OCI-LY1 (cell line): Measurements from ENCODE around the gene NPAS3.

ENCODE experiments used
- H2AFZ ChIP-seq: fragments of 200-600 bp; sonication (generic), shearing (Covaris generic); 2 replicates; pipeline ENCODE4 v1.6.0; 2014; ENCODE audit warnings: antibody characterized with exemption, mild to moderate bottlenecking, low read length
- H3F3A ChIP-seq: fragments of 200-600 bp; sonication (generic), shearing (Covaris generic); 2 replicates; pipeline ENCODE4 v1.6.0; 2014; ENCODE audit warnings: mild to moderate bottlenecking, antibody characterized with exemption, low read length, moderate library complexity; ENCODE audit not compliant: insufficient read depth
- H3K27ac ChIP-seq: fragments of 200-600 bp; sonication (generic); 2 replicates; pipeline ENCODE4 v1.5.1; 2014; ENCODE audit warnings: low read length, mixed run types, mild to moderate bottlenecking, low read depth; ENCODE audit not compliant: poor library complexity, severe bottlenecking
- H3K27me3 ChIP-seq: fragments of 200-600 bp; sonication (generic); 2 replicates; pipeline ENCODE4 v1.6.0; 2014; ENCODE audit warnings: antibody characterized with exemption, mild to moderate bottlenecking, low read length, moderate library complexity; ENCODE audit not compliant: insufficient read depth
- H3K36me3 ChIP-seq: fragments of 200-600 bp; sonication (generic); 2 replicates; pipeline ENCODE4 v1.6.1; 2014; ENCODE audit warnings: mild to moderate bottlenecking, antibody characterized with exemption, low read length, moderate library complexity, mixed read lengths; ENCODE audit not compliant: insufficient read depth
- H3K4me1 ChIP-seq: fragments of 200-600 bp; sonication (generic); 2 replicates; pipeline ENCODE4 v1.5.1; 2014; ENCODE audit warnings: mild to moderate bottlenecking, low read length, moderate library complexity; ENCODE audit not compliant: insufficient read depth, severe bottlenecking
- H3K4me2 ChIP-seq: fragments of 200-600 bp; sonication (generic), shearing (Covaris generic); 2 replicates; pipeline ENCODE4 v1.6.1; 2014; ENCODE audit warnings: low read length
- H3K4me3 ChIP-seq: fragments of 200-600 bp; sonication (generic); 2 replicates; pipeline ENCODE4 v1.5.1; 2014; ENCODE audit warnings: low read length, low read depth, mild to moderate bottlenecking, mixed read lengths; ENCODE audit not compliant: poor library complexity, severe bottlenecking
- H3K79me2 ChIP-seq: fragments of 200-600 bp; shearing (Covaris generic); 2 replicates; pipeline ENCODE4 v1.6.1; 2016; ENCODE audit warnings: mixed run types, low read length, mixed read lengths; ENCODE audit not compliant: insufficient read depth
- H3K9ac ChIP-seq: fragments of 200-600 bp; sonication (generic), shearing (Covaris generic); 2 replicates; pipeline ENCODE4 v1.6.1; 2014; ENCODE audit warnings: mild to moderate bottlenecking, low read length, mixed read lengths
- H3K9me2 ChIP-seq: fragments of 200-600 bp; sonication (generic), shearing (Covaris generic); 2 replicates; pipeline ENCODE4 v1.6.1; 2014; ENCODE audit warnings: low read depth, mild to moderate bottlenecking, low read length, mixed read lengths
- H3K9me3 ChIP-seq: fragments of 200-600 bp; shearing (Covaris generic); 2 replicates; pipeline ENCODE4 v1.6.1; 2014; ENCODE audit warnings: low read length, mixed read lengths
- H4K20me1 ChIP-seq: fragments of 200-600 bp; sonication (generic), shearing (Covaris generic); 2 replicates; pipeline ENCODE4 v1.6.0; 2016; ENCODE audit warnings: mild to moderate bottlenecking, low read length; ENCODE audit not compliant: insufficient read depth
- CTCF ChIP-seq: fragments of 200-600 bp; sonication (generic), shearing (Covaris generic); IDR thresholded peaks from 2 replicates; pipeline ENCODE4 v1.5.1; 2017; ENCODE audit warnings: mild to moderate bottlenecking, antibody characterized with exemption, low read length, moderate library complexity, mixed read lengths
- EZH2 ChIP-seq: fragments of 200-600 bp; sonication (generic), shearing (Covaris generic); IDR thresholded peaks from 2 replicates; pipeline ENCODE4 v1.8.0; 2017; ENCODE audit warnings: borderline replicate concordance, mixed run types, mild to moderate bottlenecking, antibody characterized with exemption, low read length, moderate library complexity, mixed read lengths

NPAS3 gene

DNA sequence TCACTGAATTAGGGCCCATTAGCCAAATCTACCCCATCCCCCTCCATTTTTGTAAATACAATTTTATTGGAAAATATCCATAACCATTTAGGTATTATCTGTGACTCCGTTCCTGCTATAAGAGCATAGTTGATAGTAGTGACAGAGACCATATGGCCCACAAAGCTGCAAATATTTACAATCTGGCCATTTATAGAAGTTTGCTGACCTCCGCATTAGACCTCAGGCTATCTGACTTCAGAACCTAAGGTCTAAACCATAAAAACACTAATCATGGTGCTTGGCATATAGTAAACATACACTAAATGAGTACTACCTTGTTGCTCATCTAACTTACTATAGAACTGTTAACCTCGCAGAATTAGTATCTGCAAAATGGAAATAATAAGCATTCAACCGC is 124.8 kb downstream of the NPAS3 start:
- Histone ChIP-seq H3K4me3 (no peak overlapping the region), H2AFZ (no peak overlapping the region), H3K9me3 (no peaks in the 10 kb centered on the region)

DNA sequence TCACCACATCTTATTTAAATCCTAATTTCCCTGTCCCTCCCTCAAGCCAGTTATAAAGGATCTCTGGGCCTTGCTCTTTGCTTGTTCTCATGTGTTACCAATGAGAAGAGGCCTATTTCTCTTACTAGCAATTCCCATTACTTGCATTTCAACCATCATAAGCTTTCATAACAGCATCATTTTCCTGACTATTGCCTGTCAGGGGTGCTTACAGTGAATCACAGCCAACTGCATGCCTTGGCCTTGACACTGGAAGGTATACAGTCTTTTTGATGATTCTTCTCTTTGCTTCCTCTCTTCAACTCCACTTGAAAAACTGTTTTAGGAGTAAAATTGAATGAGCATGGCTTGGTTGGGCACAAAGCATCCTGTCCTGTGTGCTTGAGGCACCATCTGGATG is 127.0 kb downstream of the NPAS3 start:
- no peaks in the 10 kb centered on the region for H3K4me1 ChIP-seq
- H3K36me3 ChIP-seq: no peaks in the 10 kb centered on the region
- H3K9me3 ChIP-seq: no peaks in the 10 kb centered on the region
- H3K4me2 ChIP-seq: no peak overlapping the region
- no peak overlapping the region for H3K9ac ChIP-seq
- H3K27ac ChIP-seq: no peak overlapping the region
- H2AFZ ChIP-seq: no peak overlapping the region
- TF ChIP-seq CTCF (no peak), EZH2 (no peak)
- no peaks in the 10 kb centered on the region for H4K20me1 ChIP-seq
- no peaks in the 10 kb centered on the region for H3K9me2 ChIP-seq
- no peaks in the 10 kb centered on the region for H3K27me3 ChIP-seq
- H3F3A ChIP-seq: no peaks in the 10 kb centered on the region
- H3K79me2 ChIP-seq: no peaks in the 10 kb centered on the region
- H3K4me3 ChIP-seq: no peak overlapping the region

More for the DNA sequence above, 124.8 kb downstream of the NPAS3 start:
- no peak overlapping the region for H3K9ac ChIP-seq
- H3K27ac ChIP-seq: no peak overlapping the region
- no peaks in the 10 kb centered on the region for H4K20me1 ChIP-seq
- H3K27me3 ChIP-seq: no peaks in the 10 kb centered on the region
- H3K4me2 ChIP-seq: no peak overlapping the region
- TF ChIP-seq EZH2: no peak
- TF ChIP-seq CTCF: no peak
- H3K36me3 ChIP-seq: no peaks in the 10 kb centered on the region
- H3K9me2 ChIP-seq: no peaks in the 10 kb centered on the region
- no peaks in the 10 kb centered on the region for H3K79me2 ChIP-seq
- H3K4me1 ChIP-seq: no peaks in the 10 kb centered on the region
- H3F3A ChIP-seq: no peaks in the 10 kb centered on the region

DNA sequence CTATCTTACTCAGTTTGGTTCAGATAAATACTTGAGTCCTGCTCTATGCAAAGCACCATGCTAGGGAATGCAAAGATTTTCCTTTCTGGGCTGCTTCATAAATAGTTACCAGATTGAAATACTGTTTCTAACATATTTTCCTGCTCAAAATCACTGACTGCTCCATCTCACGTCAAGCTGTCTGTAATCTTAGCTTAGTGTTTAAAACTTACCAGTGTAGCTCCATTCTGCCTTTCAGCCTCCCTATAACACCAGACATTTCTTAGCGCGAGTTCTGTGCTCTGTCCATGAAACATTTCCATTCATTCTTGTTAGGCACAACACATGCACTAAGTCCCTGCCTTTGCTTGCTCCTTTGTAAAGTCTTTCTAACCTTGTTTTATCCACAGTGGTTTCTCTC is 129.4 kb downstream of the NPAS3 start:
- H3K4me2 ChIP-seq: no peak overlapping the region
- H3K79me2 ChIP-seq: no peaks in the 10 kb centered on the region
- TF ChIP-seq EZH2: no peak
- no peak for TF ChIP-seq CTCF
- no peak overlapping the region for H3K9ac ChIP-seq
- H3K9me3 ChIP-seq: no peaks in the 10 kb centered on the region
- H2AFZ ChIP-seq: no peak overlapping the region
- H3K36me3 ChIP-seq: no peaks in the 10 kb centered on the region
- no peak overlapping the region for H3K4me3 ChIP-seq
- H3K4me1 ChIP-seq: no peaks in the 10 kb centered on the region
- H3K27ac ChIP-seq: no peak overlapping the region
- H3K9me2 ChIP-seq: no peaks in the 10 kb centered on the region
- H3K27me3 ChIP-seq: no peaks in the 10 kb centered on the region
- no peaks in the 10 kb centered on the region for H4K20me1 ChIP-seq
- no peaks in the 10 kb centered on the region for H3F3A ChIP-seq
